Testis (tissue), 3 donors: ENCODE data around the gene CD274. TPM values are rescaled to one million over a fixed set of nuclear protein-coding genes. Genes with fewer than 3 reads are reported as not detected.

ENCODE experiments used
- DNase-seq: peaks from one replicate; pipeline ENCODE4 v3.0.0-alpha.2; 2019
- H3K27ac ChIP-seq, 2 donors: fragments of 200-600 bp; sonication (generic); one replicate each; pipeline ENCODE4 v1.5.1; 2019
- H3K27me3 ChIP-seq: fragments of 200-600 bp; sonication (generic); one replicate; pipeline ENCODE4 v1.5.1; 2019
- H3K36me3 ChIP-seq: fragments of 200-600 bp; sonication (generic); one replicate; pipeline ENCODE4 v1.5.1; 2017; ENCODE audit warnings: low read depth; ENCODE audit errors: missing control alignments
- H3K4me1 ChIP-seq: fragments of 200-600 bp; sonication (generic); one replicate; pipeline ENCODE4 v1.5.1; 2019
- H3K4me3 ChIP-seq, 2 donors: fragments of 200-600 bp; sonication (generic); one replicate each; pipeline ENCODE4 v1.5.1; 2017 to 2019
- H3K9me3 ChIP-seq: fragments of 200-600 bp; sonication (generic); one replicate; pipeline ENCODE4 v1.5.1; 2017
- CTCF ChIP-seq, 3 experiments: fragments of 450-650 bp in 2 of 3; fragments of 200-600 bp in 1 of 3; sonication (generic) in 1 of 3; IDR thresholded peaks; one replicate each; pipeline ENCODE4 v1.5.1; 2016 to 2019; ENCODE audit warnings: antibody characterized with exemption in 3 of 3, mild to moderate bottlenecking in 2 of 3, moderate library complexity in 1 of 3
- POLR2A ChIP-seq: fragments of 450-650 bp; IDR thresholded peaks from one replicate; pipeline ENCODE4 v1.6.1; 2017; ENCODE audit warnings: antibody characterized with exemption, mild to moderate bottlenecking, moderate library complexity
- WGBS, 2 donors: methylation state at CpG; one replicate each; pipeline ENCODE4 v1.1.5; 2018; 5-methylcytosine and 5-hydroxymethylcytosine counted together
- intact Hi-C: fragments of 100-400 bp; cut with DNase I; formaldehyde crosslinking; loops from one replicate; pipeline ENCODE4 v1.15.1; 2023; ENCODE audit warnings: low total_unique reads
- polyA plus RNA-seq: library from polyadenylated mRNA; stranded (reverse); fragments of 350-450 nt; fragmentation: Illumina TruSeq; extraction: RNeasy Lipid Tissue Mini Kit (QIAGEN cat#74804); gene quantifications from one replicate; pipeline ENCODE4 v1.2.3, GENCODE V29; 2014; ENCODE audit warnings: low read depth, low replicate concordance; ENCODE audit not compliant: insufficient read depth
- total RNA-seq, 2 donors: library from RNA; depleted of rRNA; stranded (reverse); fragments of >200 nt; gene quantifications; one replicate each; pipeline ENCODE4 v1.2.3, GENCODE V29; 2016

CD274 gene
- total and polyA plus RNA-seq, 3 donors from 2014 or later = 1.3 to 4.6 (median 1.5) TPM

- DNase-seq = no peak
- H3K4me3 ChIP-seq = no peak overlapping the region
- TF ChIP-seq POLR2A (no peak), CTCF (IDR thresholded peaks at IDR 0.05) (no peak)
- WGBS, 2 donors = 76 to 79% methylated on average over 8 of the region's 8 CpGs
- H3K27ac ChIP-seq = no peak overlapping the region
- H3K27me3 ChIP-seq = no peaks in the 10 kb centered on the region
- no peaks in the 10 kb centered on the region for H3K9me3 ChIP-seq
- intact Hi-C loops = no loop called here
- H3K36me3 ChIP-seq = no peaks in the 10 kb centered on the region
- H3K4me1 ChIP-seq = no peaks in the 10 kb centered on the region
Observed at GRCh38 chr9:5482194-5482593, 31.9 kb downstream of the CD274 start.

- 93 to 94% methylated on average over 2 of the region's 2 CpGs for WGBS, 2 donors
- H3K9me3 ChIP-seq = no peaks in the 10 kb centered on the region
- no peak for TF ChIP-seq CTCF (IDR thresholded peaks at IDR 0.05)
- TF ChIP-seq POLR2A = no peak
- H3K4me3 ChIP-seq = no peak overlapping the region
- intact Hi-C loops = no loop called here
- H3K27ac ChIP-seq = no peak overlapping the region
- H3K27me3 ChIP-seq = no peaks in the 10 kb centered on the region
- H3K4me1 ChIP-seq = no peaks in the 10 kb centered on the region
- H3K36me3 ChIP-seq = no peaks in the 10 kb centered on the region
- no peak for DNase-seq
Observed at GRCh38 chr9:5483306-5483705, 33.0 kb downstream of the CD274 start.

GRCh38 chr9:5485378-5486085 lies 35.2 kb downstream of the CD274 start:
- no peaks in the 10 kb centered on the region for H3K36me3 ChIP-seq
- no peak overlapping the region for H3K27ac ChIP-seq
- no peaks in the 10 kb centered on the region for H3K9me3 ChIP-seq
- no peaks in the 10 kb centered on the region for H3K4me1 ChIP-seq
- no peak for DNase-seq
- intact Hi-C loops = no loop called here
- H3K27me3 ChIP-seq = no peaks in the 10 kb centered on the region
- H3K4me3 ChIP-seq = no peak overlapping the region
- TF ChIP-seq POLR2A (no peak), CTCF (IDR thresholded peaks at IDR 0.05) (no peak)
- WGBS, 2 donors = 93 to 97% methylated on average over 5 of the region's 5 CpGs

- Histone ChIP-seq H3K36me3 (no peaks in the 10 kb centered on the region), H3K27me3 (no peaks in the 10 kb centered on the region), H3K4me1 (no peaks in the 10 kb centered on the region), H3K27ac (no peak overlapping the region), H3K9me3 (no peaks in the 10 kb centered on the region), H3K4me3 (no peak overlapping the region)
- no peak for TF ChIP-seq POLR2A
- no peak for TF ChIP-seq CTCF (IDR thresholded peaks at IDR 0.05)
- WGBS, 2 donors = 90 to 95% methylated on average over 5 of the region's 5 CpGs
- intact Hi-C loops = no loop called here
- DNase-seq = no peak
Observed at GRCh38 chr9:5486988-5487387, 36.6 kb downstream of the CD274 start.
